ENCODE results near the gene RUBCNL. TPM values are rescaled to one million over a fixed set of nuclear protein-coding genes. Genes with fewer than 3 reads are reported as not detected.

Gene RUBCNL
- total RNA-seq, 4 donors from 2014 or later: 2.0 to 18.3 (median 5.0) TPM

DNA sequence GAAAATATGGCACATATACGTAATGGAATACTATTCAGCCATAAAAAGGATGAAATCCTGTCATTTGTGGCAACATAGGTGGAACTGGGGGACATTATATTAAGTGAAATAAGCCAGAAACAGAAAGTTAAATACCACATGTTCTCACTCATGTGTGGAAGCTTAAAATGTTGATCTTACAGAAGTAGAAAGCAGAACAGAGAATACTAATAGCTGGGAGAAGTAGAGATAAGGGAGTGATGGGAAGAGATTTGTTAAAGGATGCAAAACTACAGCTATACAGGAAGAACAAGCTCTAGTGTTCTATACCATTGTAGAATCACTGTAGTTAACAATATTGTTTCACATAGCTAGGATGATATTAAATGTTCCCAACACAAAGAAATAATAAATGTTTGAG lies 68.1 kb downstream of the RUBCNL start:
- no peaks in the 10 kb centered on the region for H3K27me3 ChIP-seq
- H3K27ac ChIP-seq: no peak overlapping the region
- H3K4me1 ChIP-seq: no peaks in the 10 kb centered on the region
- no peaks in the 10 kb centered on the region for H3K36me3 ChIP-seq
- DNase-seq (ENCODE audit: low spot score in 2 of 2): no peak
- H3K9me3 ChIP-seq: no peaks in the 10 kb centered on the region
- no peak overlapping the region for H3K4me3 ChIP-seq
- TF ChIP-seq CTCF (IDR thresholded peaks at IDR 0.05) (no peak), POLR2A (IDR thresholded peaks at IDR 0.05) (no peak), EP300 (IDR thresholded peaks at IDR 0.05) (no peak)
- WGBS, 2 donors: 96 to 97% methylated on average over 1 of the region's 1 CpG

DNA sequence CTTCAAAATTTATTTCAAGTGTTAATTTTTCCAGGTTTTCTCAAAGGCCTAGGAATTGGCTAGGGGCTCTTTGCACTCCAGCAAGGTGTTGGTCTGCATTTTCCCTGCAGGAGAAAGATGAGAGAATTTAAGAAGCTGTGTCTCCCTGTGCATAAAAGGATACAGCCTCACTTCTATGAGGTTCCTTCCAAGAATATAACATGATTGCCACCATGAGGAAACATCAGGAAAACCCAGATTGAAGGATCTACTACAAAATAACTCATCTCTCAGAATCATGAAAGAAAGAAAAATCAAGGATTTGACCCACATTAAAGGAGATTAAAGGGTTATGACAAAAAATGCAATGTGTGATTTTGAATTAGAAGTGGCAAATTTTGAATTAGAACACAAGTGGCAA lies 69.9 kb downstream of the RUBCNL start:
- H3K9me3 ChIP-seq: no peaks in the 10 kb centered on the region
- H3K36me3 ChIP-seq: no peaks in the 10 kb centered on the region
- no peak overlapping the region for H3K27ac ChIP-seq
- TF ChIP-seq CTCF (IDR thresholded peaks at IDR 0.05) (no peak), EP300 (IDR thresholded peaks at IDR 0.05) (no peak), POLR2A (IDR thresholded peaks at IDR 0.05) (no peak)
- H3K4me1 ChIP-seq: no peaks in the 10 kb centered on the region
- no peak for DNase-seq (ENCODE audit: low spot score in 2 of 2)
- H3K4me3 ChIP-seq: no peak overlapping the region
- H3K27me3 ChIP-seq: no peaks in the 10 kb centered on the region

DNA sequence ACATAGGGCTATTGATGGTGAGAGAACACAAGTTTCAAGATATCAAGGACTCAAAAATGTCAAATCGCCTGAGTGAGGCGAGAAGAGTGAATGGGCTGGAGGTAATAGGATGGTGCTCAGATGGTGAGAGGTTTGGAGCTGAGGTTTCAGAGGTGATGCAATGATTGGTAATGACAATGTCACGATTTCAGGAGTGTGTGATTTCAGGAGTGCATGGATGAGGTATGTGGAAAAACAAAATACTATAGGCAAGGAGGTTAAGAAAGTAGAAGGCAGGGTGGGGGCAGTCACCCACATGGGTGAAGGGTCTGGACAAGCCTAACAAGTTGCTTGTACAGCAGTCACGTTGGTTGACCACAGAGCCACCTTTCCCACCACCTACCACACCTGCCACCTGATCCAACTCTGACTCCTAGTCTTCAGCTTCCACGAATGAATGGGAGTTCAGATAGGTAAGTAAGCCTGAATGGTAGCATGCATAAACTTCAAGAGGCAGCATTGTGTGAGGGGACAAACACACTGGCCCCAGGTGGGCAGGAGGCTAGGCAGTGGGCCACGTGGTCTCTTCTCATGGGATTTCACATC lies 71.5 kb downstream of the RUBCNL start:
- Histone ChIP-seq H3K4me3 (no peak overlapping the region), H3K27ac (no peak overlapping the region), H3K4me1 (no peaks in the 10 kb centered on the region), H3K36me3 (no peaks in the 10 kb centered on the region), H3K9me3 (no peaks in the 10 kb centered on the region), H3K27me3 (no peaks in the 10 kb centered on the region)
- no peak for DNase-seq (ENCODE audit: low spot score in 2 of 2)
- TF ChIP-seq CTCF (IDR thresholded peaks at IDR 0.05) (no peak), EP300 (IDR thresholded peaks at IDR 0.05) (no peak), POLR2A (IDR thresholded peaks at IDR 0.05) (no peak)
- 90 to 93% methylated on average over 6 of the region's 6 CpGs for WGBS, 2 donors

DNA sequence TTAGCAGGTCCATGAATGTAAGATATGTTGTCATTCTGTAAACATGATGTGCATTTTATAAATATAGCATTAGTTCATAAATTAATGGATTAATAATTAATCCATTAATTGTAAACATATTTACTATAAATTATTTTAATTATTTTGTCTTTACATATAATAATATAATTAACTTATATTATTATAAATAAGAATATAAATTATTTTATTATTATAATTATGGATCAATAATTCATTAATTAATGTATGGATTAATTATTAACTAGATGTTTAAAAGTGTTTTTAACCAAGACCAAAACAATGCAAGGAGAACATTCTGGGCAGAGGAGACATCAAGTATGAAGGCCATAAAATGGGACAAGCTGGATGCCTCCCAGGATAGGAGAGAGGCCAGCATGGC lies 72.0 kb downstream of the RUBCNL start:
- no peaks in the 10 kb centered on the region for H3K27me3 ChIP-seq
- H3K27ac ChIP-seq: no peak overlapping the region
- no peaks in the 10 kb centered on the region for H3K9me3 ChIP-seq
- H3K4me1 ChIP-seq: no peaks in the 10 kb centered on the region
- no peak overlapping the region for H3K4me3 ChIP-seq
- TF ChIP-seq EP300 (IDR thresholded peaks at IDR 0.05) (no peak), CTCF (IDR thresholded peaks at IDR 0.05) (no peak), POLR2A (IDR thresholded peaks at IDR 0.05) (no peak)
- no peaks in the 10 kb centered on the region for H3K36me3 ChIP-seq
- no peak for DNase-seq (ENCODE audit: low spot score in 2 of 2)

- Histone ChIP-seq H3K27me3 (no peaks in the 10 kb centered on the region), H3K4me1 (no peaks in the 10 kb centered on the region), H3K36me3 (no peaks in the 10 kb centered on the region), H3K9me3 (peaks cover 0 to 4% (median 0%) of the 10 kb centered on the region in 4 donors), H3K27ac (no peak overlapping the region), H3K4me3 (no peak overlapping the region)
- TF ChIP-seq CTCF (IDR thresholded peaks at IDR 0.05): no peak
- TF ChIP-seq POLR2A (IDR thresholded peaks at IDR 0.05): no peak
- no peak for TF ChIP-seq EP300 (IDR thresholded peaks at IDR 0.05)
- WGBS, 2 donors: 93 to 100% methylated on average over 1 of the region's 1 CpG
- no peak for DNase-seq (ENCODE audit: low spot score in 2 of 2)
These were observed 72.5 kb downstream of the RUBCNL start for GRCh38 chr13:46314587-46314986.

All from tibial nerve (tissue), 4 donors.